HG03558 (cell line): Measurements from ENCODE around the gene LINS1.

Experiments
- ATAC-seq: cut with Tn5 transposase; IDR thresholded peaks from one replicate; pipeline ENCODE4 v1.9.1; 2021; ENCODE audit warnings: moderate number of reproducible peaks; ENCODE audit not compliant: unreplicated experiment; ENCODE audit errors: extremely low read depth

LINS1 gene

GRCh38 chr15:100566850-100567628 is 34.9 kb downstream of the LINS1 start:
- ATAC-seq: no peak

- no peak for ATAC-seq
These were observed 36.4 kb downstream of the LINS1 start for GRCh38 chr15:100565591-100565990.

- no peak for ATAC-seq
These were observed 41.7 kb downstream of the LINS1 start for GRCh38 chr15:100560323-100560722.

- ATAC-seq: no peak
These were observed 42.7 kb downstream of the LINS1 start for GRCh38 chr15:100559330-100559729.

- no peak for ATAC-seq
These were observed 43.2 kb downstream of the LINS1 start for GRCh38 chr15:100558771-100559254.

- ATAC-seq: no peak
These were observed 48.5 kb downstream of the LINS1 start for GRCh38 chr15:100553468-100553867.

GRCh38 chr15:100547961-100548360 is 54.0 kb downstream of the LINS1 start:
- ATAC-seq: no peak

GRCh38 chr15:100544946-100545345 is 57.0 kb downstream of the LINS1 start:
- no peak for ATAC-seq

GRCh38 chr15:100544338-100544841 is 57.6 kb downstream of the LINS1 start:
- ATAC-seq: no peak

GRCh38 chr15:100542290-100542689 is 59.7 kb downstream of the LINS1 start:
- no peak for ATAC-seq

GRCh38 chr15:100537331-100537730 is 64.7 kb downstream of the LINS1 start:
- no peak for ATAC-seq

- ATAC-seq: no peak
These were observed 65.3 kb downstream of the LINS1 start for GRCh38 chr15:100536733-100537132.

GRCh38 chr15:100533886-100534285 is 68.1 kb downstream of the LINS1 start:
- no peak for ATAC-seq

GRCh38 chr15:100531823-100532327 is 70.1 kb downstream of the LINS1 start:
- ATAC-seq: no peak

- no peak for ATAC-seq
These were observed 70.8 kb downstream of the LINS1 start for GRCh38 chr15:100531204-100531603.

GRCh38 chr15:100529556-100529955 is 72.4 kb downstream of the LINS1 start:
- ATAC-seq: no peak

- ATAC-seq: no peak
These were observed 73.1 kb downstream of the LINS1 start, which contains the start of gene CERS3 for GRCh38 chr15:100528833-100529428. CERS3 (minus strand) TSS chr15:100528950; CDS start chr15:100501849, 27,101 bp downstream.

GRCh38 chr15:100526027-100526481 is 75.9 kb downstream of the LINS1 start:
- ATAC-seq: no peak

- no peak for ATAC-seq
These were observed 76.5 kb downstream of the LINS1 start for GRCh38 chr15:100525436-100525835.

GRCh38 chr15:100524326-100524725 is 77.7 kb downstream of the LINS1 start:
- no peak for ATAC-seq

GRCh38 chr15:100521907-100522306 is 80.1 kb downstream of the LINS1 start:
- no peak for ATAC-seq
